HepG2 (cell line): ENCODE data around the gene HDLBP. TPM values are rescaled to one million over a fixed set of nuclear protein-coding genes. Genes with fewer than 3 reads are reported as not detected.

ENCODE experiments used
- ATAC-seq: fragments of 200-7000 bp; cut with Tn5 transposase; 3 replicates; pipeline ENCODE4 v1.9.1; 2020; ENCODE audit warnings: mild to moderate bottlenecking, moderate library complexity
- BruUV-seq: library from RNA; stranded (reverse); fragments of 400-500 nt; replicated peaks from 2 replicates; lab custom pipeline; 2021; lab: Mats Ljungman, UMichigan
- CTCF ChIA-PET: fragments of 300-600 bp; formaldehyde crosslinking; extraction: SDS; loops from one replicate; lab custom pipeline; 2021; ENCODE audit warnings: low total read pairs, inconsistent platforms, low intra/inter-chr PET ratio; lab: Yijun Ruan, JAX
- POLR2A ChIA-PET: fragments of 350-600 bp; sonication (Branson Sonifier 250); formaldehyde crosslinking; loops from one replicate; lab custom pipeline; 2020; ENCODE audit warnings: antibody characterized with exemption, inconsistent platforms; lab: Yijun Ruan, JAX
- DNase-seq: peaks from one replicate; pipeline ENCODE4 v3.0.0-alpha.2; 2015; ENCODE audit warnings: low spot score
- FAIRE-seq: peaks from 3 replicates; lab custom pipeline; 2011; peaks lifted over from hg19 to GRCh38; lab: Jason Lieb, UNC
- H2AFZ ChIP-seq: one replicate; pipeline ENCODE4 v1.6.1; 2011; ENCODE audit warnings: low read length, inconsistent platforms
- H3K27ac ChIP-seq: fragments of 300-600 bp; 3 replicates; pipeline ENCODE4 v1.8.0; 2011; ENCODE audit warnings: mixed run types, mild to moderate bottlenecking, mixed read lengths, low read length, inconsistent platforms; ENCODE audit not compliant: insufficient read depth; ENCODE audit errors: extremely low read length
- H3K27me3 ChIP-seq, 2 experiments: fragments of 200-600 bp in 1 of 2; 2 replicates in 1 of 2; 3 replicates in 1 of 2; pipeline versions ENCODE4 v1.6.0 to v1.8.0; 2011; ENCODE audit warnings: low read length in 2 of 2, mild to moderate bottlenecking in 2 of 2, moderate library complexity in 2 of 2, inconsistent platforms in 1 of 2; ENCODE audit not compliant: insufficient read depth in 2 of 2, control insufficient read depth in 1 of 2
- H3K36me3 ChIP-seq, 2 experiments: fragments of 200-600 bp in 1 of 2; replicated peaks in 1 of 2; 2 replicates in 1 of 2; 3 replicates in 1 of 2; pipeline versions ENCODE4 v1.5.1 to v1.8.0; 2011; ENCODE audit warnings: low read length in 2 of 2, inconsistent platforms in 1 of 2; ENCODE audit not compliant: insufficient read depth in 2 of 2, control insufficient read depth in 1 of 2
- H3K4me1 ChIP-seq: 2 replicates; pipeline ENCODE4 v1.5.1; 2012; ENCODE audit warnings: low read length, inconsistent platforms; ENCODE audit not compliant: insufficient read depth
- H3K4me2 ChIP-seq: 2 replicates; pipeline ENCODE4 v1.6.0; 2011; ENCODE audit warnings: low read depth, low read length, inconsistent platforms
- H3K4me3 ChIP-seq, 3 experiments: fragments of 200-600 bp in 1 of 3; sonication (generic), shearing (Covaris generic) in 1 of 3; replicated peaks in 1 of 3; 2 replicates each; pipeline ENCODE4 v1.5.1; 2011 to 2016; ENCODE audit warnings: low read length in 3 of 3, inconsistent platforms in 2 of 3, low read depth in 2 of 3, mild to moderate bottlenecking in 2 of 3, control low read depth in 1 of 3, mixed read lengths in 1 of 3; ENCODE audit not compliant: insufficient read depth in 1 of 3
- H3K79me2 ChIP-seq: one replicate; pipeline ENCODE4 v1.6.1; 2011; ENCODE audit warnings: low read length, inconsistent platforms; ENCODE audit not compliant: insufficient read depth
- H3K9ac ChIP-seq: 2 replicates; pipeline ENCODE4 v1.6.0; 2011; ENCODE audit warnings: mild to moderate bottlenecking, low read depth, low read length, inconsistent platforms; ENCODE audit not compliant: insufficient read depth
- H3K9me3 ChIP-seq: 2 replicates; pipeline ENCODE4 v1.5.1; 2012; ENCODE audit warnings: mild to moderate bottlenecking, low read length
- H4K20me1 ChIP-seq: 2 replicates; pipeline ENCODE4 v1.6.0; 2011; ENCODE audit warnings: inconsistent platforms, mild to moderate bottlenecking, low read length, moderate library complexity; ENCODE audit not compliant: insufficient read depth
- AGO1 ChIP-seq: fragments of 200-400 bp; formaldehyde crosslinking; IDR thresholded peaks from 2 replicates; pipeline ENCODE4 v1.6.1; 2017; ENCODE audit warnings: mild to moderate bottlenecking, low read depth, low read length, moderate library complexity; ENCODE audit not compliant: poor library complexity, severe bottlenecking
- AGO2 ChIP-seq: fragments of 200-400 bp; formaldehyde crosslinking; optimal IDR thresholded peaks from 2 replicates; pipeline ENCODE3; 2017; ENCODE audit warnings: mild to moderate bottlenecking, low read depth, low read length, moderate library complexity
- CHD4 ChIP-seq: fragments of 200-600 bp; sonication (generic); IDR thresholded peaks from 2 replicates; pipeline ENCODE4 v1.7.0; 2017; ENCODE audit warnings: mild to moderate bottlenecking, low read length, borderline replicate concordance
- ZBTB1 ChIP-seq: sonication (generic); formaldehyde crosslinking; IDR thresholded peaks from 2 replicates; pipeline ENCODE4 v1.4.0; 2020; ENCODE audit warnings: missing genetic modification reagents, borderline replicate concordance
- ZFP82 ChIP-seq: sonication (generic); formaldehyde crosslinking; IDR thresholded peaks from 2 replicates; pipeline ENCODE4 v1.5.1; 2020; ENCODE audit warnings: mild to moderate bottlenecking, missing genetic modification reagents, borderline replicate concordance
- ZNF20 ChIP-seq: sonication (generic); formaldehyde crosslinking; IDR thresholded peaks from 2 replicates; pipeline ENCODE4 v1.4.0; 2020; ENCODE audit warnings: mild to moderate bottlenecking, moderate library complexity, missing genetic modification reagents
- ZNF264 ChIP-seq: sonication (generic); formaldehyde crosslinking; IDR thresholded peaks from 2 replicates; pipeline ENCODE4 v1.4.0; 2020; ENCODE audit warnings: missing genetic modification reagents
- WGBS: methylation state at CpG from one replicate; pipeline ENCODE4 v1.1.6; 2017; ENCODE audit warnings: low lambda C conversion rate; 5-methylcytosine and 5-hydroxymethylcytosine counted together
- in situ Hi-C: cut with HindIII; loops from 2 replicates; pipeline ENCODE4 v1.10.0; 2017; ENCODE audit warnings: low pct_unique_long_range_greater_than_20kb; ENCODE audit not compliant: extremely low pct_ligation_motif_present
- intact Hi-C: fragments of 100-400 bp; cut with micrococcal nuclease; formaldehyde crosslinking; loops from one replicate; pipeline ENCODE4 v1.10.0; 2022; ENCODE audit not compliant: unreplicated experiment
- polyA plus RNA-seq, 8 experiments: library from polyadenylated mRNA; depleted of rRNA in 3 of 8; stranded (reverse) in 7 of 8; unstranded in 1 of 8; fragments of >200 nt; fragmentation: Illumina TruSeq in 4 of 8; extraction: Trizol in 4 of 8; gene quantifications; 2 replicates each; pipeline versions ENCODE4 v1.2.1 to v1.2.3, GENCODE V29; 2011 to 2016; ENCODE audit warnings: low read depth in 4 of 8, missing spikeins in 1 of 8, mixed read lengths in 1 of 8; ENCODE audit not compliant: insufficient read depth in 1 of 8
- total RNA-seq, 5 experiments: library from RNA; depleted of rRNA; stranded (reverse); fragments of >200 nt; fragmentation: Illumina TruSeq; extraction: Trizol; gene quantifications; 2 replicates each; pipeline ENCODE4 v1.2.3, GENCODE V29; 2016; ENCODE audit warnings: low read depth in 1 of 5
- TF ChIP-seq, protein P1 (sequence below): sonication (generic); formaldehyde crosslinking; IDR thresholded peaks from 2 replicates; pipeline ENCODE4 v1.8.1; 2023; ENCODE audit warnings: missing genetic modification reagents, inconsistent platforms, borderline replicate concordance
- TF ChIP-seq, protein P2 (sequence below): sonication (generic); formaldehyde crosslinking; IDR thresholded peaks from 2 replicates; pipeline ENCODE4 v1.4.0; 2020; ENCODE audit warnings: mild to moderate bottlenecking, missing genetic modification reagents

HDLBP gene
- total and polyA plus RNA-seq, 2 of the 13 experiments (the other 11 are each of a cell fraction or from before 2014, with no cell fraction given): 464 to 707 TPM

DNA sequence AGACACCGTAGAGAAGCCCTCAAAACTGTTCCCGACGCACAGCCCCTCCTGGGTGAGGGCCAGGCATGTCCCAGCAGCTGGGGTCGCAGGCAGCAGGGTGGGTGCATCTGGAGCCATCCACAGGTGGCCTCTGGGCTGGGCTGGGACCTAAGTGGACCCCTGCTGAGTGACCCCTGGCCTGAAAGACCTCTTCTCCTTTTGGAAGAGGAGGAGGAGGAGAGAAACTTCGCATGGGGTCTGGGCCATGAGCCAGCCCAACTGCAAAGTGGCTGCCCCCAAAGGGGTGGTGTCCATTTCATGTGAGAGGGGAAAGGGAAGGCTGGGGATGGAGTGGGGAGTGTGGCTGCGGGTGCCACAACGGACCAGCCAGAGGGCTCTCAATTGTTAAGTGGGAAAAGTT, 101.9 kb downstream of the HDLBP start:
- H3K9ac ChIP-seq: no peak overlapping the region
- H2AFZ ChIP-seq: no peak overlapping the region
- H3K27ac ChIP-seq: no peak overlapping the region
- no peaks in the 10 kb centered on the region for H3K9me3 ChIP-seq
- 70% methylated on average over 7 of the region's 7 CpGs for WGBS
- H4K20me1 ChIP-seq: no peaks in the 10 kb centered on the region
- H3K79me2 ChIP-seq: no peaks in the 10 kb centered on the region
- no peak overlapping the region for H3K4me2 ChIP-seq
- H3K36me3 ChIP-seq: no peaks in the 10 kb centered on the region
- ChIA-PET POLR2A (no interaction called here), CTCF (no interaction called here)
- no peak overlapping the region for H3K4me3 ChIP-seq
- FAIRE-seq (no peak), ATAC-seq (no peak), DNase-seq (no peak)
- no TSS peak for BruUV-seq
- H3K27me3 ChIP-seq: peaks cover 25 to 54% of the 10 kb centered on the region in 2 experiments
- intact Hi-C loops: no loop called here
- TF ChIP-seq CHD4 (no peak), AGO2 (peak; percentile 7)
- peaks cover 36% of the 10 kb centered on the region for H3K4me1 ChIP-seq
- in situ Hi-C loops: loop anchor here (25.0 kb wide), 1 partner anchor 651 kb away; the partner anchor contains the start of genes ANKMY1, DUSP28 and RNPEPL1

DNA sequence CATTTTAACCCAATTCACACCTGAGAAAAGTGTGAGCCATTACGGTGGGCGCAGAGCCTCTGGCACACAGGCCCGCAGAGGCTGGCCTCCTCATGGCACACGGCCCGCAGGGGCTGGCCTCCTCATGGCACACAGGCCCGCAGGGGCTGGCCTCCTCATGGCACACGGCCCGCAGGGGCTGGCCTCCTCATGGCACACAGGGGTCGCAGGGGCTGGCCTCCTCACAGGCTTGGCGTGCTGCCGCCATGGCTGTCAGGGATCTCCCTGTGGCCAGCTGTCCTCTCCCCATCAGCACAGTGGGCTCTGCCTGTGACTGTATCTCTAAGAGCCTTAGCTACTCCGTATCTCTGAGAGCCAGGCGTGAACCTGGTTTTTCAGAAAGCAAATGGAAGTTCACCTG, 102.4 kb downstream of the HDLBP start:
- Histone ChIP-seq H3K9me3 (no peaks in the 10 kb centered on the region), H3K27me3 (peaks cover 25 to 54% of the 10 kb centered on the region in 2 experiments), H3K4me1 (peaks cover 39% of the 10 kb centered on the region), H4K20me1 (no peaks in the 10 kb centered on the region), H3K79me2 (no peaks in the 10 kb centered on the region), H3K36me3 (no peaks in the 10 kb centered on the region), H3K27ac (no peak overlapping the region), H3K9ac (no peak overlapping the region), H2AFZ (no peak overlapping the region), H3K4me3 (no peak overlapping the region), H3K4me2 (no peak overlapping the region)
- no peak for ATAC-seq
- TF ChIP-seq ZNF264 (no peak), AGO2 (peak; percentile 32), AGO1 (peak; percentile 59), ZNF20 (no peak), ZFP82 (CRISPR knock-in tag) (no peak), ZBTB1 (CRISPR knock-in tag) (no peak)
- TF ChIP-seq, protein P1, sequence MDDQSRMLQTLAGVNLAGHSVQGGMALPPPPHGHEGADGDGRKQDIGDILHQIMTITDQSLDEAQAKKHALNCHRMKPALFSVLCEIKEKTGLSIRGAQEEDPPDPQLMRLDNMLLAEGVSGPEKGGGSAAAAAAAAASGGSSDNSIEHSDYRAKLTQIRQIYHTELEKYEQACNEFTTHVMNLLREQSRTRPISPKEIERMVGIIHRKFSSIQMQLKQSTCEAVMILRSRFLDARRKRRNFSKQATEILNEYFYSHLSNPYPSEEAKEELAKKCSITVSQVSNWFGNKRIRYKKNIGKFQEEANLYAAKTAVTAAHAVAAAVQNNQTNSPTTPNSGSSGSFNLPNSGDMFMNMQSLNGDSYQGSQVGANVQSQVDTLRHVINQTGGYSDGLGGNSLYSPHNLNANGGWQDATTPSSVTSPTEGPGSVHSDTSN (CRISPR knock-in tag): no peak
- TF ChIP-seq, protein P2, sequence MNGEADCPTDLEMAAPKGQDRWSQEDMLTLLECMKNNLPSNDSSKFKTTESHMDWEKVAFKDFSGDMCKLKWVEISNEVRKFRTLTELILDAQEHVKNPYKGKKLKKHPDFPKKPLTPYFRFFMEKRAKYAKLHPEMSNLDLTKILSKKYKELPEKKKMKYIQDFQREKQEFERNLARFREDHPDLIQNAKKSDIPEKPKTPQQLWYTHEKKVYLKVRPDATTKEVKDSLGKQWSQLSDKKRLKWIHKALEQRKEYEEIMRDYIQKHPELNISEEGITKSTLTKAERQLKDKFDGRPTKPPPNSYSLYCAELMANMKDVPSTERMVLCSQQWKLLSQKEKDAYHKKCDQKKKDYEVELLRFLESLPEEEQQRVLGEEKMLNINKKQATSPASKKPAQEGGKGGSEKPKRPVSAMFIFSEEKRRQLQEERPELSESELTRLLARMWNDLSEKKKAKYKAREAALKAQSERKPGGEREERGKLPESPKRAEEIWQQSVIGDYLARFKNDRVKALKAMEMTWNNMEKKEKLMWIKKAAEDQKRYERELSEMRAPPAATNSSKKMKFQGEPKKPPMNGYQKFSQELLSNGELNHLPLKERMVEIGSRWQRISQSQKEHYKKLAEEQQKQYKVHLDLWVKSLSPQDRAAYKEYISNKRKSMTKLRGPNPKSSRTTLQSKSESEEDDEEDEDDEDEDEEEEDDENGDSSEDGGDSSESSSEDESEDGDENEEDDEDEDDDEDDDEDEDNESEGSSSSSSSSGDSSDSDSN: 0 out of 2 replicates have a peak, but pooled peaks have one; percentile 20
- ChIA-PET CTCF (no interaction called here), POLR2A (no interaction called here)
- WGBS: 60% methylated on average over 12 of the region's 13 CpGs
- no peak for FAIRE-seq
- DNase-seq: no peak
- intact Hi-C loops (no loop called here), in situ Hi-C loops (loop anchor here (25.0 kb wide), 1 partner anchor 651 kb away; the partner anchor contains the start of genes ANKMY1, DUSP28 and RNPEPL1)
- no TSS peak for BruUV-seq
